HG02884 (cell line): ENCODE data around the gene PTPRN2.

ENCODE experiments used
- ATAC-seq: cut with Tn5 transposase; IDR thresholded peaks from one replicate; pipeline ENCODE4 v1.9.1; 2021; ENCODE audit warnings: mild to moderate bottlenecking, moderate library complexity; ENCODE audit not compliant: unreplicated experiment

The PTPRN2 gene

DNA sequence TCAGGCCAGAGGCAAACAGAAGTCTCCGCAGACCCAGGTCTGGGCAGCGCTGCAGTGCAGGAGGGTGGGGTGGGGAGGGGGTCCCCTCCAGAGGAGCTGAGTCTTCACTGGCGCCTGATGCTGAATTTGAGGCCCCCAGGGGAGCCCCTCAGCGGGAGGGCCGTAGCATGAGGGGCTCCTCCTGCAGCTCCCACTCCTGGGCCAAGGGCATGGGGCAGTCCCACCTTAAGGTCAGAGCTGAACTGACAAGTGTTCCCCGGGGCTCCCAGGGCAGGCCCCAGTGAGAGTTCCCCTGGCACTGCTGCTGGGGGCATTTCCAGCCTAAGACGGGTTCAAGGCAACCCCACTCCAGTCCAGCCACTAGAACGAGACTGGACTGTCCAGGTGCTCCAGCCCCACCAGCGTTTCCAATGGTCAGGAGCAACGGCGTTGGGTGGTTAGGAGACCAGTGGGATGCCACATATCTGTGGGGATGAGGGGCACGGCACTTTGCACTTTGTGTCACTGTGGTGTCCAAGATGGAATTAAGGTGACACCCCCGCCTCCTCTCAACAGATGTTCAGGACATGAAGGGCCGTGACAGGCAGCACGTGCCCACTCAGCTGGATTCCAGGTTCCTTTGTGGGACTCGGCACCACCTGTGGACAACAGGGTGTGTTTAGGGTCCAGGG lies 139.1 kb downstream of the PTPRN2 start:
- no peak for ATAC-seq

DNA sequence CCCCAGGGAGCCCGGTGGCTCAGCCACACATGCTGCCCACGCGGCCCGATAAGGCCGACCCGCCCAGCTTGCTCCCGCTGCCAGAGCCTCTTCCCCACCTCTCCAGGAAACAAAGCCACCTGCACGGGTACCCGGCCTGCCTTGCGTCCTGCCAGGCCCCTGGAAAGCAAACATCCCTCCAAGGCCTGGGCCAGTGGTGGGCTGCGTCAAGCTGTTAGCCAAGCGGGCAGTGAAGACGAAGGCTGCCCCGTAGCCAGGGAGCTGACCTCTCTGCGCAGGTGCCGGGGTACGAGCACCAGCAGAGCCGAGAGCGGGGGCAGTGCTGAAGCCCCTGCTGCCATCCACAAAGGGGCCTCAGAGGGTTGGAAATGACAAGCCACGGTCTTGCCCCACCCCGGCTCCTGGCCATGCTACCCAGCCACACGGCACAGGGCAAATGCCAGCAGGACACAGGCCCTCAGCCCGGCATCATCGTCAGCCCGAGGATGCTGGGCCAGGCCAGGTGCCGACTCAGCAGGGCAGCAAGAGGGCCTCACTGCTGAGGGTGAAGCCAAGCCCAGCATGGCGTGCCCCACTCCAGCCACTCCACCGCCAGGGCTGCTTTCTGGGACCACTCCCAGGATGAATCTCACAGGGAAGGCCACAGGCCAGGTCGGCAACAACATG lies 140.0 kb downstream of the PTPRN2 start:
- ATAC-seq: no peak

DNA sequence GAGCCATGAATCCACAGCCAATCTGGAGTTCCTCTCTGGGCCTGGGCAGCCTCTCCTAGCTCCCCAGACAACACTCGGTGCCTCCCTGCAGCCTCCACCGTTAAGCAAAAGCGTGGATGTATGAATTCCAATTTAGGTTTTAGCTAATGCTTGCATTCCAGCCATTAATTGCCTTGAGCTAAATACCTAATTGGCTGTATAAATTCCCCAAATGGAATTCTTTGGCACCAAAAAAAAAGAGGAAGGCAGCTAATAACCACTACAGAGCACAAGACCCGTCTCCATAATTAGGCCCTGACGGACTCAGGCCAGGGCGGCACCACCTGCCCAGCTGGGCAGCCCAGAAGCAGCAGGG lies 140.5 kb downstream of the PTPRN2 start:
- ATAC-seq: no peak

DNA sequence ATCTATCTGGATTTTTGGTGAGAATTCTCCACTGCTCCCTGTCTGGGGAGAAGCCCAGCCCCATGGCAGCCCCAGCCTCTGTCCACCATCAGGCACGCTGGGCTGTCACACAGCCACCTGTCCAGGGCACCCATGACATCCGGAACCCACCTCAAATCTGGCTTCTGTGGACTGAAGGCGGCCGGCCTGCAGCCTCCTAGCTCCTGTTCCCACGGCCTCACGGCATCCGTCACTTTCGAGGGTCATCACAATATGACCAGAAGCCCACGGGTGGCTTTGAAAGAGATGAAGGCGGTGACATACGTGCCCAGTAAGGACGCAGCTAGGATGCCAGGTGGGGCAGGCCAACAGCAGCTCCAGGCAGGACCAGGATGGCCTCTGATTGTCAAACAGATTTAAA lies 140.9 kb downstream of the PTPRN2 start:
- ATAC-seq: no peak

DNA sequence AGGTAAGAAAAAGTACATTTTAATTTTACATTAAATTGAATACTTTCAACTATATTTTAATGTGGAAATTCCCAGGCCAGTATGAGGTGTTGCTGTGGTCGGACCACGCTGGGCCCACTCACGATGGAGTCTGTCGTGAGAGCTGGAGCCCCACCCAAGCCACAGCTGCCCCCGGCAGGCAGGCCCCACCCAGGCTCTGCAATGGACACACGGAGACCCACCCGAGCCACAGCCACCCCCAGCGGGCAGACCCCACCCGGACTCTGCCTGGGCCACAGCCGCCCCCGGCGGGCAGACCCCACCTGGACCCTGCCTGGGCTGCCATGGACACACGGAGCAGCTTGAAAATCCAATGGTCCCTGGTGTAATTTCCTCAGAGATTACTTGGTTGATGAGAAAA lies 141.3 kb downstream of the PTPRN2 start:
- no peak for ATAC-seq

DNA sequence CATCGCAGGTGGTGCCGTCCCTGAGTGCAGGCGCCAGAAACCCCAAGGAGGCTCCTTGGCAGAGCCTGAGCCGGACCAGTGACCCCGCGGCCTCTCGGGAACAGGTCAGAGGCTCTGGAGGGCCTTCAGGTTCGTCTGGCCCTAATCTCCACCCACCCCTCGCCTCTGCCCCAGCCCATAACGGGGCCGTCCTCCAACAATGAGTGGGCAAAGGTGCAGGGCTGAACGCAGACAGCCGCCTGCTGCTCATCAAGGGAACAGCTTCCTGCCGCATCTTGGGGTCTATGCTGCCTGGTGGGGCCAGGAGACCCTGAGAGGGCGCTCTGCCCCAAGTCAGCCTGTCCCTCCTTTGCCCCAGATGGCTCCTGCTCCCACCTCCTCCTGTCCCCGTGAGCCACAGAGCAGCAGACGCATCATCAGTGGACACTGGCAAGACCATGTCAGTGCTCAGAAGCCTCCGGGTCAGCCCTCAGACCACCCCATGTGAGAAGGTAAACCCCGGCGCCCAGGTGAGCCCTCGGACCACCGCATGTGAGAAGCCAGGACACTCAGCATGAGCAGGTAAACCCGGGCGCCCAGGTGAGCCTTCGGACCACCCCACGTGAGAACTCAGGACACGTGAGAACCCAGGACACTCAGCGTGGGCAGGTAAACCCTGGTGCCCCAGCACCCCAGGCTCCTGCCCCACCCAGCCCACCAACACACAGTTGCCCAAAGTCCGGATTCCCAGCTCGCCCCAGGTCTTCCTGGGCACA lies 142.0 kb downstream of the PTPRN2 start:
- ATAC-seq: no peak

DNA sequence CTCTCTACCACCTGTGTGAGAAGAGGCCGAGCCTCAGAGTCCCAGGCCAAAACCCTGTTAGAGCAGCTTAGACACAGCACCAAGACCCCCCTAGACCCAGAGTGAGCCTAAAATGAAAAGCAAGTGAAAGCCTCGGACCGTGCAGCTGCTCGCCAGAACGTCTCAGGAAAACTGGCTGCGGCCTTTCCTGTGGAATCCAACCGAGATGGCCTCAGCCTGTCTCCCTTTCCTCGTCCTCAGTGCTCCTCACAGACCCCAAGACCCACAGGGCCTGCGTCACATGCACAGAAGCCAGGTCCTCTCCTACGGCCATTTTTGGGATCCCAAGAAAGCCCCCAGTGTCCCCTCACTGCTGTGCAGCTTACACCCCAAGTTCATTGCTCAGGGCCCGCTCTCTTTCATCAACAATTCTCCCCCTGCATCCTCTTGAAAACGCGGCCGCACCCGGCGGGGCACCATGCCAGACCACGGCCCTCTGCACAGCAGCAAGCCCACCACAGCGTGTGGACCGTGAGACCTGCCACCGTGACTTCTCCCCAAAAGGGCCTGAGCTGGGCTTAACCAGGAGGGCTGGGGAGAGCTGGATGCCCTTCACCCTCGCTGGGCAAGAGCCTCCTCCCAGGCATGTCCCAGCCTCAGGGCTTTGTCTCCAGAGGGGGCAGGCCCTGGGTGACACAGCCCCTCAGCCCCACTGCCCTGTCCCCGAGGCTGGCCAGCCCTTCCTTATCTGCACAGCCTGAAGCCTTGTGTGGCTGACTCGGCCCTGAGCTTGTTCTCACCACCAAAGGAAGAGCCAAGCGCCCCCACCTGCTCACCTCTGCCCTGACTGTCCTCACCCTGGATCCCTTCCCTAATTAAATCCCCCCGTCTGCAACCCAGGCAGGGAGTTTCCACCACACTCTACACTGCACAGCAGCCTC lies 142.9 kb downstream of the PTPRN2 start:
- ATAC-seq: no peak

DNA sequence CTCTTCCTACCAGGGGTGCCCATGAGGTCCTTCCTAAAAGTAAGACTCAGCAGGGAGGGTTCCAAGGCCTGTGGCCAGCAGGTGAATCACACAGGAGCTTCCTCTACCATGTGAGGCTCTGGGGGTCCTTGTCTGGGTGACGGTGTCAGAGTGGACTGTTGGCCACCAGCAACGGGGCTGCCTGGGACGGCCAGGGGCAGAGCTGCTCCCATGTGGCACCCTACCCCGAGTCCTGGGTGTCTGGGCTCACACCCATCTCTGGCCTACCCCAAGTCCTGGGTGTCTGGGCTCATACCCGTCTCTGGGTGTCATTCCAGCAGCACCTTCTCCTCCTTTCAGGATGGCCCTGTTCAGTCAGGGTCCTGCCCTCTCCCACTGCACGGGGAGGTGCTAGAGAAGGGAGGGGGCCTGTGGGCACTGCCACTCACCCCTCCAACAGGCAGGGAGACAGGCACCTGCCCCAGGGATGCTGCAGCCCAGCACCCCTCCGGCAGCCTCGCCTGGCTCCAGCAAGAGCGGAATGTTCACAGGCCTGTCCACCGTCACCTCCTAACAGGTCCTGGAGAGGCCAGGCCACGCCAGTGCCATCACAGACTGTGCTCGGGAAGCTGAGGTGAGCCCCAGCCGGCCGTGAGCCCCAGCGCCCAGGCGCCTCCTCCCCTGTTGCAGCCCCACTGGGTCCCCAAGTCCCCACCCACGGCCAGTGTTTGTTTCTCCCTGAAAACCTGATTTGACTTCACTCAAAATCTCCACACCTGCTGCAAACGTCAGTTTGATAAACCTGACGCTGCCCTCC lies 143.7 kb downstream of the PTPRN2 start:
- ATAC-seq: no peak

DNA sequence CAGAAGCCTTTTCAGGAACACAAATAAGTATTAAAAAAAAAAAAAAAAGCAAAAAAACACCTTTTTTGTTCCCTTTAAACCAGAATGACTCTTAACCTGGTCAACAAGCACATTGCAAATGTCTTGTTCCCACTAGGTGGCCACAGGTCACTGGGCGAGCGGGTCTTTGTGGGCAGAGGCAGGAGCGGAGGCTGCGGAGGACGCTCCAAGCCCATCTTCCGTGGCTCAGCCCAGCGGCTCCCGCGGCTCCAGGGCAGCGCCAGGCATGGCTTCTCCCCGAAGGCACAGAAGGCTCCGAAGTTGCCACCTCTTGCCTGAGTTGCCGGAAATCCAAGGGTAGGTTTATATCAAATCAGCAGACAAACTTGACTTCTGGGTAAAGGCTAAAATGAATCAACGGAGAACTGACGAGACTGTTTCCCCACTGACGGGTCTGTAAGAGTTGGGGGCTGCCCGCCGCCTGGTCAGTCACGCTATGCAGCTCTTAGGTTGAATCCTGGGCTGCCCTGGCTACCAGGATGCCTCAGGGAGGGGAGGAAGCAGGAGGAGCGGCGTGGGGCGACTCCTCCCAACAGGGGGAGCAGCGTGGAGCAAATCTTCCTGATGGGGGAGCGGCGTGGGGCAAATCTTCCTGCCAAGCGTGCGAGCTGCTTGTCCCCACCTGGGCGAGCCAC lies 144.5 kb downstream of the PTPRN2 start:
- ATAC-seq: no peak

DNA sequence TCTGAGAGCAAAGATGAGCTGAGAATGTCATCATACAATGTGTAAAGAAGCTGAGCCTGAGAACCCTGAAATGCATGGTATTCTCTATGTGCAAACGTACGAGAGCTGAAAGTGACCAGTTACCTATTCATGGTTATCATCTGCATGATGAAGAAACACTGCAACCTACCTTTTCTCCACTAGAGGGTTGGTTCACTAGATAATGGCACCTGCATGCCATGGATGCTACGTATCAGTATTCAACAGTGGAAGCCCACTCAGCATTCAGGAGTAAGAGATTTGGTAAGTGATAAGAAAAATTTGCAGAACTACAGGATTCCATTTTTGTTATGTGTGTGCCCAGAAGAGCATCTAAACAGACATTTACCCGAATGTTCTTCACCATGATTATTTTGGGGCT lies 145.4 kb downstream of the PTPRN2 start:
- ATAC-seq: no peak

DNA sequence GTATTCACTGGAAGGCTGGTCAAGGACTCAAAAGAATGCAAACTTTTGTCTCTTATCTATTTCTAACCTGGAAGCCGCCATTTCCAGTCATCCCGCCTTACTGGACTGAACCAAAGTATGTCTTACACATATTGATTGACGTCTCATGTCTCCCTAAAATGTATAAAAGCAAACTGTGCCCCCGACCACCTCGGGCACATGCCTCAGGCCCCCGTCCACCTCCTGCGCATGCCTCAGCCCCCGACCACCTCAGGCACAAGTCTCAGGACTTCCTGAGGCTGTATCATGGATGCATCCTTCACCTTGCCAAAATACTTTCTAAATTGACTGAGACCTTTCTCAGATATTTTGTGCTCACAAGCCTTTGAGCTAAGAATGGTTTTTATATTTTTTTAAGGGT lies 148.6 kb downstream of the PTPRN2 start:
- no peak for ATAC-seq

DNA sequence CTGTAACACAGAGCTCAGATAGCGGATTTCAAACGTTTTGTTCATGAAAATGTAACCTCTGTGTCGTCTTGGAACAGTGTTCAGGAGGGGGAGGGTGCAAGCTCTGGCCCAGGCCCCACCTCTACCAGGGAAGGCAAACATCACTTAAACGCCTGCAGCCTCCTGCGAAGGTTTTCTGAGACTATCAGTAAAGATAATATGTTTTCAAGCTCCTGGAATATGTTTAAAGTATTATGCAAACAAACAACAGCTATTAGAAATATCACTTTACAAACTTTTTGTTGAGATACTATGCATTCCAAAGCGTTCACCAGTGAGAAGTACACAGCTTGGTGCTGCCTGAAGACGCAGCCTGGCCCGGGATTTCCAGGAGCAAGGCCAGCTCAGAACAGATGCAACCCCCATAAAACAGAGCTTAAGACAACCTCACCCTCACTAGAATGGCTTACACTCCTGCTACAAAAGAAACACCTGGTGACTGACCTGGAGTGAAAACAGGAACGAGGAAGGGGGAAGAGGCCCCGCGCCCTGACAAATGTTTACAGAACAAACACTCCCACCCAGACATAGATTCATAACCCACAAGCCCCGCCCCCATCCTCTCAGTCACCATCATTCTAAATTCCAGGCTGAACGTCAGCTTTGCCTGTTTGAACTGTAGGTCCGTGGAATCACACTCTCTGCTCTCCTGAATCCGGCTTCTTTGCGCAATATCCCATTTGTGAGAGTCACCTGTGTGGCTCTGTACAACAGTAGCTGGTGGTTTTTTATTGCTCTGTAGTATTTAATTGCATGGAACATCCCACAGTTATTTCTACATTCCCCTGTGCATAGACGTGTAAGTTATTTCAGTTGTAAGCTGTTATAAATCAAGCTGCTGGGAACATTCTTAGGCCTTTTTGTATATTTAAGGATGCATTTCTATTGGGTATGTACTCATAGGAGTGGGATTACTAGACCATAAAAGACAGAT lies 155.0 kb downstream of the PTPRN2 start:
- ATAC-seq: no peak

DNA sequence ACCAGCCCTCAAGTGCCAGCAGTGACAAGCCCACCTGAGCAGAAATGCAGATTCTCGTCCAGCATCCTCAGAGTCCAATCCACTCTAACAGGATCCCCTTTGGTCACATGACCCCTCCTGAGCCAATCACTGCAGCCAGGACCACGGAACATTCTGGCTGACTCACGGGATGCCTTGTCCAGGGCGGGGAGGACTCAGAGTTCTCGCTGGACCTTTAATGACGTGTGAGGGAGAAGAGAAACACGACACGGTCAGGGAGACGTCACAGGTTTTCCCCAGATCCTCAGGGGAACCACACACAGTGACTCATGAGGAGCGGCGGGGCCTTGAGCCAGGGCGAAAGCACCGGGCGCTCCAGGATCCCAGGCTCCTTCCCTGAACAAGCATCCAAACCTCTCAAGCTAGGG lies 155.7 kb downstream of the PTPRN2 start:
- no peak for ATAC-seq

DNA sequence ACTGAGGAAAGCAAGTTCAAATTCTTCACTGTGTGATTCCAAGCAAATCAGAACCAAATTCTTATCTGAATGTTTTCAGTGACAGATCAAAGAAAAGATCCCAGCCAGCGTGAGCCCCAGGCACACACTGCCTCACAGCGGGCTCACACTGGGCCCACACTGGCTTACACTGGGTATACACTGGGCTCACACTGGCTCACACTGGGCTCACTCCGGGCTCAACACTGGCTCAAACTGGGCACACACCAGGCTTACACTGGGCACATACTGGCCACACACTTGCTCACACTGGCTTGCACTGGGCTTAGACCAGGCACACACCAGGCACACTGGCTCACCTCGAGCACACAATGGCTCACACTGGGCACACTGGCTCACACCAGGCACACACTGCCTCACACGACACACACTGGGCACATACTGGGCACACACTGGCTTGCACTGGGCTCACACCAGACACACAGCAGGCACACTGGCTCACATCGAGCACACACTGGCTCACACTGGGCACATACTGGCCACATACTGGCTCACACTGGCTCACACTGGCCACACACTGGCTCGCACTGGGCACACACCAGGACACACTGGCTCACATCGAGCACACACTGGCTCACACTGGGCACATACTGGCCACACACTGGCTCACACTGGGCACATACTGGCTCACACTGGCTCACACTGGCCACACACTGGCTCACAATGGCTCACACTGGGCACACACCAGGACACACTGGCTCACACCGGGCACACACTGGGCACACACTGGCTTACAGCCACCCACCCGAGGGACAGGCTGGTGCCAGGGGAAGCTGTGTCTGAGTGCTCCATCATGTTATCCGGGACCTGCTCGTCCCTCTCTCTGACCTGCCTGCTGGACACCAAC lies 156.3 kb downstream of the PTPRN2 start:
- ATAC-seq: no peak

DNA sequence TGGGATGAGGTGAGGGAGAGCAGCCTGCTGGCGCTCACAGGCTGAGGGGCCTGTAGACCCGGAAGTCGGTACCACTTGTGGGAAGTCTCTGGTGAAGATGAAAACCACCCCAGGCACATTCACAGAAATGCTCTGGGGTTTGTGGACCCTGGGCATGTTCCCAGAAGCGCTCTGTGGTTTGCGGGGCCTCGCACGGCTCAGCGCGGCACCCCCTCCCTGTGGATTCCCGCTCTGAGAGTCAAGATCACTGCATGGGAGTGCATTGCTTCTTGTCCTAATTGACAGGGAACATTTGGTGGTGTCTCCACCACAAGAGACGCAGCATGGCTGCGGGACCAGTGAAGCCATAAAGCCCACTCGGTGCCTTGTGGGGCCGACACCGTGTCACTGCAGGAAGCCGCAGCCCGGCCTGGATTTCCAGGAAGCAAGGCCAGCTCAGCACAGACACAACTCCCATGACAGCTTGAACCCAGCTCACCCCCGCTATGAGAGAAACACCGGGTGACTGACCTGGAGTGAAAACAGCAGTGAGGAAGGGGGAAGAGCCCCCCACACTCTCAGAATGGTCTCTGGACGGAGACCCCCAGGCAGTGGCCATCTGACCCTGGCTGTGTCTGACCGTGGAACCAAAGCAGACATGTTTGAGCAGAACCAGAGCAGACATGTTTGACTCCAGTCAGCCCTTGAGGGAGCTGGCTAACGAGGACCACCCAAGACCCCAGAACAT lies 157.2 kb downstream of the PTPRN2 start:
- ATAC-seq: no peak

DNA sequence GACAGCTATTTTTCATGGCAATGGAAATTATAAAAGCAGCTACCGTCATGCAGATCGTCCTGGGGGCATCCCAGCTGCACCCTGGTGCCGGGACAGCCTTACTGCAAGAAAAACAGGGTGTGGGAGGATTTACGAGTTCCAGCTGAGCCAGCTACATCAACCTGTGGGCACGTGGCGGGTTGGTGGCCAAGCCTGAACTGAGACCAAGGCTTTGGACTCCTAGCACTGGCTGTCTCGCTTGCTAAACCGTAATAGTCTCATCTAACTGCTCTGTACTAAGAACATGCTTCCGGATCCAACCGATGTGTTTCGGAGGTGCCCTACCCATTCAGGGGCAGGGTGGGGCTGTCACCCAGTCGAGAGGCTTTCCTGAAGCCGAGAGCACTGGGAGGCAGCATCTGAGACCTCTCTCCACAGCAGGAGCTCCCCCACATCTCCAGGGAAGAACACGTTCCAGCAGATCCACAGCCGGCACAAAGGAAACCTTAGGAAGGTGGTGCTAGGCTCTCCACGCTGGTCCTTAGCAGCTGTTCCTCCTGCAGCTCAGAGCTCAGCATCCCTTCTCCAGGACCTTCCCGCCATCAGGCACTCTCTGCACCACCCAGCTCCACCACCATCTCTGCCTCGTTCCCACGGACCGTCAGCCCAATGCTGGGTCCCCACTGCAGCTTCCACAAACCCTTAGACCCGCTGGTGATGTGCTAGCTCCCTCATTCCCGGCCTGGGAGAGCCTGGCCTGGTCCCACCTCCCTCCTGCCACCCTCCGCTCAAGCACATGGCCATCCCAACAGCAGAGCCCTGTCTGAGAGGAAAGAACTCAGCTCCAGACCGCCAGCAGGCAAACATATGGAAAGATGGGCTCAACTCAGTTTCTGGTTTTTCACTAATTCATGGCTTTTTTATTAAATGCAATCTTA lies 158.5 kb downstream of the PTPRN2 start:
- ATAC-seq: no peak
